A549 (cell line): Measurements from ENCODE around the gene AMACR. TPM values are rescaled to one million over a fixed set of nuclear protein-coding genes. Genes with fewer than 3 reads are reported as not detected.

Experiments used
- ATAC-seq, 2 experiments: fragments of 200-7000 bp in 1 of 2; fragments of >200 bp in 1 of 2; cut with Nextera tagmentation in 1 of 2; cut with Tn5 transposase in 1 of 2; 3 replicates each; pipeline versions ENCODE4 v1.8.0 to v1.9.1; 2018 to 2020; ENCODE audit warnings: mild to moderate bottlenecking in 1 of 2, moderate library complexity in 1 of 2
- CTCF ChIA-PET: fragments of 300-600 bp; sonication (Branson Sonifier 250); formaldehyde crosslinking; extraction: SDS; loops from one replicate; lab custom pipeline; 2021; ENCODE audit warnings: antibody characterized with exemption, inconsistent platforms; lab: Yijun Ruan, JAX
- POLR2A ChIA-PET: fragments of 350-600 bp; formaldehyde crosslinking; extraction: SDS; loops from one replicate; lab custom pipeline; 2021; ENCODE audit warnings: antibody characterized with exemption, inconsistent platforms; lab: Yijun Ruan, JAX
- DNase-seq, 2 experiments: peaks; one replicate each; pipeline versions ENCODE4 v3.0.0 to v3.0.0-alpha.2; 2011 to 2016; ENCODE audit warnings: low read depth in 1 of 2, low spot score in 1 of 2
- FAIRE-seq: peaks from 2 replicates; lab custom pipeline; 2011; peaks lifted over from hg19 to GRCh38; lab: Jason Lieb, UNC
- H3K27ac ChIP-seq, 2 experiments: fragments of >200 bp; sonication (Bioruptor Twin); formaldehyde crosslinking; 3 replicates each; pipeline ENCODE4 v1.5.1; 2016 to 2017
- H3K4me1 ChIP-seq: fragments of >200 bp; sonication (Bioruptor Twin); formaldehyde crosslinking; 3 replicates; pipeline ENCODE4 v1.6.1; 2016
- H3K4me2 ChIP-seq: fragments of >200 bp; sonication (Bioruptor Twin); formaldehyde crosslinking; 3 replicates; pipeline ENCODE4 v1.6.1; 2016
- H3K4me3 ChIP-seq: fragments of >200 bp; sonication (Bioruptor Twin); formaldehyde crosslinking; 3 replicates; pipeline ENCODE4 v1.5.1; 2016
- H3K9me3 ChIP-seq: fragments of >200 bp; sonication (Bioruptor Twin); formaldehyde crosslinking; 3 replicates; pipeline ENCODE4 v1.6.1; 2016
- BHLHE40 ChIP-seq: IDR thresholded peaks from 2 replicates; pipeline ENCODE4 v1.6.1; 2012; ENCODE audit warnings: low read depth, low read length, inconsistent platforms
- CHD4 ChIP-seq: fragments of 200-600 bp; sonication (generic); IDR thresholded peaks from 2 replicates; pipeline ENCODE4 v1.6.1; 2016; ENCODE audit warnings: antibody characterized with exemption, mild to moderate bottlenecking, borderline replicate concordance
- EHF ChIP-seq: fragments of 250-450 bp; sonication (Bioruptor Pico); IDR thresholded peaks from 2 replicates; pipeline ENCODE4 v1.5.0; 2020; ENCODE audit warnings: mild to moderate bottlenecking
- EP300 ChIP-seq, 2 experiments: fragments of >200 bp; sonication (Bioruptor Twin); formaldehyde crosslinking; IDR thresholded peaks; 2 replicates in 1 of 2; 3 replicates in 1 of 2; pipeline ENCODE4 v1.6.1; 2016 to 2017
- FOSB ChIP-seq: fragments of 250-450 bp; sonication (Bioruptor Pico); IDR thresholded peaks from 2 replicates; pipeline ENCODE4 v1.5.0; 2020; ENCODE audit warnings: mild to moderate bottlenecking, moderate library complexity
- GATA3 ChIP-seq: IDR thresholded peaks from 2 replicates; pipeline ENCODE4 v1.6.1; 2012; ENCODE audit warnings: borderline replicate concordance
- HDAC2 ChIP-seq: fragments of 200-600 bp; sonication (generic); IDR thresholded peaks from 2 replicates; pipeline ENCODE4 v1.6.1; 2016
- HEYL ChIP-seq: fragments of 250-450 bp; sonication (Bioruptor Pico); IDR thresholded peaks from 2 replicates; pipeline ENCODE4 v1.8.0; 2021; ENCODE audit warnings: mild to moderate bottlenecking, moderate library complexity
- HOXB5 ChIP-seq: fragments of 250-450 bp; sonication (Bioruptor Pico); IDR thresholded peaks from 2 replicates; pipeline ENCODE4 v1.5.0; 2020; ENCODE audit warnings: mild to moderate bottlenecking, moderate library complexity
- KDM5A ChIP-seq: fragments of 200-600 bp; sonication (generic); IDR thresholded peaks from 2 replicates; pipeline ENCODE4 v1.6.1; 2016; ENCODE audit warnings: antibody characterized with exemption, mild to moderate bottlenecking
- MAFK ChIP-seq: fragments of 450-650 bp; IDR thresholded peaks from 2 replicates; pipeline ENCODE4 v1.6.1; 2014; ENCODE audit not compliant: partially characterized antibody
- NFE2L2 ChIP-seq: fragments of 150-350 bp; conservative IDR thresholded peaks from 2 replicates; pipeline ENCODE4 v1.6.1; 2014; ENCODE audit warnings: low read length
- NPAS2 ChIP-seq: fragments of 250-450 bp; sonication (Bioruptor Pico); IDR thresholded peaks from 2 replicates; pipeline ENCODE4 v1.8.0; 2022; ENCODE audit warnings: mild to moderate bottlenecking, moderate library complexity, borderline replicate concordance
- POLR2A ChIP-seq: IDR thresholded peaks from 2 replicates; pipeline ENCODE4 v1.6.1; 2012; ENCODE audit warnings: mild to moderate bottlenecking, low read length
- RAD21 ChIP-seq, 2 experiments: fragments of >200 bp in 1 of 2; sonication (Bioruptor Twin) in 1 of 2; formaldehyde crosslinking in 1 of 2; IDR thresholded peaks in 1 of 2; conservative IDR thresholded peaks in 1 of 2; 2 replicates in 1 of 2; 3 replicates in 1 of 2; pipeline ENCODE4 v1.6.1; 2012 to 2018; ENCODE audit warnings: inconsistent platforms in 1 of 2
- RFX5 ChIP-seq: fragments of 450-650 bp; IDR thresholded peaks from 2 replicates; pipeline ENCODE4 v1.7.1; 2014; ENCODE audit warnings: antibody characterized with exemption, mild to moderate bottlenecking, moderate library complexity
- SMC3 ChIP-seq: fragments of >200 bp; sonication (Bioruptor Twin); formaldehyde crosslinking; IDR thresholded peaks from 3 replicates; pipeline ENCODE4 v1.6.1; 2018; ENCODE audit warnings: inconsistent platforms
- SREBF2 ChIP-seq: fragments of 450-650 bp; IDR thresholded peaks from 2 replicates; pipeline ENCODE4 v1.6.1; 2014; ENCODE audit warnings: mild to moderate bottlenecking, moderate library complexity
- ZNF302 ChIP-seq: fragments of 250-450 bp; sonication (Bioruptor Pico); IDR thresholded peaks from 2 replicates; pipeline ENCODE4 v1.9.0; 2021; ENCODE audit warnings: inconsistent platforms, mild to moderate bottlenecking, moderate library complexity
- ZSCAN20 ChIP-seq: fragments of 250-450 bp; sonication (Bioruptor Pico); IDR thresholded peaks from 2 replicates; pipeline ENCODE4 v1.8.0; 2022; ENCODE audit warnings: mild to moderate bottlenecking, moderate library complexity
- WGBS: methylation state at CpG from one replicate; pipeline ENCODE4 v1.1.6; 2017; ENCODE audit errors: missing lambda C conversion rate; 5-methylcytosine and 5-hydroxymethylcytosine counted together
- polyA plus RNA-seq, 4 experiments: library from polyadenylated mRNA; depleted of rRNA in 3 of 4; stranded (reverse); fragments of >200 nt; fragmentation: RNase III in 1 of 4; extraction: RNeasy Plus Mini Kit Qiagen cat#74134 plus additional on column Dnase treatment in 1 of 4; gene quantifications; 2 replicates in 3 of 4; 3 replicates in 1 of 4; pipeline ENCODE4 v1.2.3, GENCODE V29; 2011 to 2017
- TF ChIP-seq, protein P1 (sequence below): IDR thresholded peaks from 2 replicates; pipeline ENCODE4 v1.6.1; 2012; ENCODE audit warnings: low read depth, borderline replicate concordance
- TF ChIP-seq, protein P2 (sequence below): fragments of 150-350 bp; IDR thresholded peaks from 2 replicates; pipeline ENCODE4 v1.6.1; 2014; ENCODE audit warnings: low read depth, mild to moderate bottlenecking, low read length
- TF ChIP-seq, protein P3 (sequence below): fragments of >200 bp; sonication (Bioruptor Twin); formaldehyde crosslinking; IDR thresholded peaks from 2 replicates; pipeline ENCODE4 v1.6.1; 2016
- TF ChIP-seq, protein P4 (sequence below): fragments of >200 bp; sonication (Bioruptor Twin); formaldehyde crosslinking; IDR thresholded peaks from 3 replicates; pipeline ENCODE4 v1.5.1; 2016

The AMACR gene
- polyA plus RNA-seq, 2 of the 4 experiments (the other 2 are of a cell fraction), result 21.1 to 30.1 TPM

DNA sequence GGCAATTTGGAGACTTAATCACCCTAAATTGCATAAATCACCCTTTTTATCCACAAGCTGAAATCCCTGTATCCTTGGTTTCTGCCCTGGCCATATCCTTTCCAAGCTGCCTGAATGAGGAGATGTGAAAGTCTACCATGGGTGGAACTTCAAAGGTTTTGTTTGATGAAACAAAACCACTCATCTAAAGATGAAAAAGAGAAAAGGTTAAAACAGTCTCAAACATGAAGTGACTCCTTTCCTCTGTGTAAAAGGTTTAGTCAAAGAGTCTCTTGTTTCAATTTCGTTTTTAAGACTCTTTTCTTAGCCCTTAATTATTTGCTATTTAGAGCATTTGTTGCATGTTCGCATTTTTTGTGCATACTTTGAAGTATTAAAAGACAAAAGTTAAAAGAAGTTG lies 34.6 kb downstream of the AMACR start:
- no peak for DNase-seq
- CTCF ChIA-PET, result no interaction called here
- Histone ChIP-seq H3K4me2 (no peak overlapping the region), H3K9me3 (no peaks in the 10 kb centered on the region), H3K4me1 (no peaks in the 10 kb centered on the region), H3K27ac (no peak overlapping the region), H3K4me3 (no peak overlapping the region)
- TF ChIP-seq SREBF2 (no peak), HEYL (no peak), POLR2A (no peak), ZNF302 (CRISPR knock-in tag) (no peak), CHD4 (no peak), BHLHE40 (no peak), SMC3 (no peak), EP300 (IDR thresholded peaks at IDR 0.05) (no peak), RFX5 (no peak), EHF (CRISPR knock-in tag) (no peak), NFE2L2 (no peak)
- TF ChIP-seq, protein P1, sequence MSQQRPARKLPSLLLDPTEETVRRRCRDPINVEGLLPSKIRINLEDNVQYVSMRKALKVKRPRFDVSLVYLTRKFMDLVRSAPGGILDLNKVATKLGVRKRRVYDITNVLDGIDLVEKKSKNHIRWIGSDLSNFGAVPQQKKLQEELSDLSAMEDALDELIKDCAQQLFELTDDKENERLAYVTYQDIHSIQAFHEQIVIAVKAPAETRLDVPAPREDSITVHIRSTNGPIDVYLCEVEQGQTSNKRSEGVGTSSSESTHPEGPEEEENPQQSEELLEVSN, result no peak
- TF ChIP-seq, protein P2, sequence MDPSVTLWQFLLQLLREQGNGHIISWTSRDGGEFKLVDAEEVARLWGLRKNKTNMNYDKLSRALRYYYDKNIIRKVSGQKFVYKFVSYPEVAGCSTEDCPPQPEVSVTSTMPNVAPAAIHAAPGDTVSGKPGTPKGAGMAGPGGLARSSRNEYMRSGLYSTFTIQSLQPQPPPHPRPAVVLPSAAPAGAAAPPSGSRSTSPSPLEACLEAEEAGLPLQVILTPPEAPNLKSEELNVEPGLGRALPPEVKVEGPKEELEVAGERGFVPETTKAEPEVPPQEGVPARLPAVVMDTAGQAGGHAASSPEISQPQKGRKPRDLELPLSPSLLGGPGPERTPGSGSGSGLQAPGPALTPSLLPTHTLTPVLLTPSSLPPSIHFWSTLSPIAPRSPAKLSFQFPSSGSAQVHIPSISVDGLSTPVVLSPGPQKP, result no peak
- TF ChIP-seq, protein P3, sequence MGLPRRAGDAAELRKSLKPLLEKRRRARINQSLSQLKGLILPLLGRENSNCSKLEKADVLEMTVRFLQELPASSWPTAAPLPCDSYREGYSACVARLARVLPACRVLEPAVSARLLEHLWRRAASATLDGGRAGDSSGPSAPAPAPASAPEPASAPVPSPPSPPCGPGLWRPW, result no peak
- POLR2A ChIA-PET, result no interaction called here
- FAIRE-seq, result no peak
- 18% methylated on average over 2 of the region's 2 CpGs for WGBS
- no peak for ATAC-seq

GRCh38 chr5:33969572-33970452 lies 38.0 kb downstream of the AMACR start:
- ChIA-PET CTCF (interaction anchor here (0.5 to 3.6 kb wide), 57 partner anchors 9 to 694 kb away, joined by 3 to 37 read pairs (median 4); partner anchors contain the start of genes ADAMTS12 and TARS1), POLR2A (interaction anchor here (1.1 kb wide), 1 partner anchor 529 kb away, joined by 5 read pairs; the partner anchor contains the start of gene TARS1)
- Histone ChIP-seq H3K9me3 (no peaks in the 10 kb centered on the region), H3K4me3 (no peak overlapping the region), H3K4me2 (no peak overlapping the region)
- 41% methylated on average over 10 of the region's 10 CpGs for WGBS
- ATAC-seq, result peak; percentile 97
- TF ChIP-seq KDM5A, result no peak
- no peak for TF ChIP-seq ZSCAN20
- TF ChIP-seq NPAS2 (CRISPR knock-in tag), result no peak
- TF ChIP-seq NFE2L2, result no peak
- TF ChIP-seq, protein P4, sequence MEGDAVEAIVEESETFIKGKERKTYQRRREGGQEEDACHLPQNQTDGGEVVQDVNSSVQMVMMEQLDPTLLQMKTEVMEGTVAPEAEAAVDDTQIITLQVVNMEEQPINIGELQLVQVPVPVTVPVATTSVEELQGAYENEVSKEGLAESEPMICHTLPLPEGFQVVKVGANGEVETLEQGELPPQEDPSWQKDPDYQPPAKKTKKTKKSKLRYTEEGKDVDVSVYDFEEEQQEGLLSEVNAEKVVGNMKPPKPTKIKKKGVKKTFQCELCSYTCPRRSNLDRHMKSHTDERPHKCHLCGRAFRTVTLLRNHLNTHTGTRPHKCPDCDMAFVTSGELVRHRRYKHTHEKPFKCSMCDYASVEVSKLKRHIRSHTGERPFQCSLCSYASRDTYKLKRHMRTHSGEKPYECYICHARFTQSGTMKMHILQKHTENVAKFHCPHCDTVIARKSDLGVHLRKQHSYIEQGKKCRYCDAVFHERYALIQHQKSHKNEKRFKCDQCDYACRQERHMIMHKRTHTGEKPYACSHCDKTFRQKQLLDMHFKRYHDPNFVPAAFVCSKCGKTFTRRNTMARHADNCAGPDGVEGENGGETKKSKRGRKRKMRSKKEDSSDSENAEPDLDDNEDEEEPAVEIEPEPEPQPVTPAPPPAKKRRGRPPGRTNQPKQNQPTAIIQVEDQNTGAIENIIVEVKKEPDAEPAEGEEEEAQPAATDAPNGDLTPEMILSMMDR, result peak; percentile 64
- TF ChIP-seq RAD21 (conservative IDR thresholded peaks at IDR 0.05 in 1 of 2, IDR thresholded peaks at IDR 0.05 in 1 of 2), result peak; percentile 80 to 88
- TF ChIP-seq GATA3, result no peak
- no peak for TF ChIP-seq MAFK
- TF ChIP-seq HOXB5 (CRISPR knock-in tag), result no peak
- no peak for TF ChIP-seq FOSB
- peak; percentile 60 for TF ChIP-seq SMC3
- TF ChIP-seq HDAC2, result no peak
- TF ChIP-seq, all 56 proteins: peak for 3
- H3K4me1 ChIP-seq, result no peaks in the 10 kb centered on the region
- DNase-seq, result peak; percentile 44 to 58
- no peak for FAIRE-seq
- H3K27ac ChIP-seq, result no peak overlapping the region
